ENCODE data around the gene MBP.

MBP gene

GRCh38 chr18:77114415-77115191 is 18.0 kb downstream of the MBP start:
- DNase-seq (ENCODE audit: low spot score): no peak

- no peak for DNase-seq (ENCODE audit: low spot score)
Measured at GRCh38 chr18:77114152-77114414, 18.5 kb downstream of the MBP start.

DNA sequence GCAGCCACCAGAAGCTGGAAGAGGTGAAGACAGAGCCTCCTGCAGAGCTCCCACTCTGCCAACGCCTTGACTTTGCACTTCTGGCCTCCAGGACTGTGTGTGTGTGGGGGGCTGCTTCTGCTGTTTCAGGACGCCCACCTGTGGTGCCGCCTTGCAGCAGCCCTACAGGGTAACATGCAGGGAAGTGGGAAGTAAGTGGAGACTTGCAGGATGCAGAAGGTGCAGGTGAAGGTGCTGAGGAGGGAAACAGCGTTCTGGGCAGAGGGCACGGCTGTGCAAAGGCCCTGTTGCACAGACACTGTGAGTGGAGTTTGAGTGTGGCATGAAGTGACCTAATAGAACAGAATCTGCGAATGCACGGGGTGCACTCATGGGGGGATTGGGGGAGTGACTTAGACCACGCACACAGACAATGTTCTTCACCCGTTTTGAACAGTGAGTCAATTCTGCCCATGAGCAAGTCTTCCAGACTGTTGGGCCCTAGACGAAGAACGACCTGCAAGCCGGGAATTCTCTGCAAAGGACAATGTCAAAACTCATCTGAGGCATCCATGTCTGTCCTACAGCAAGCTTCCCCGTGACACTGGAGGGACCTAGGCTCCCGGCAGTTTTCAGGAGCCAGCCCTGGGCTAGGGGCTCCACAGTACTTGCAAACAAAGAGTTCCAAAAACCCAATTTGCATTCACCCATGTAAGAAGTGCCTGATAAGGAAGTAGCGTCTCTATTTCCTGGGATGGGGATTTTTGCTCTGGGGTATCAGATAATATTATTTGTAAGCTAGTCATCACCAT is 19.0 kb downstream of the MBP start:
- DNase-seq (ENCODE audit: low spot score): no peak

GRCh38 chr18:77112747-77113092 is 19.9 kb downstream of the MBP start:
- no peak for DNase-seq (ENCODE audit: low spot score)

- DNase-seq (ENCODE audit: low spot score): no peak
Measured at GRCh38 chr18:77111951-77112746, 20.4 kb downstream of the MBP start.

GRCh38 chr18:77111449-77111848 is 21.1 kb downstream of the MBP start:
- no peak for DNase-seq (ENCODE audit: low spot score)

GRCh38 chr18:77110936-77111335 is 21.6 kb downstream of the MBP start:
- DNase-seq (ENCODE audit: low spot score): no peak

- DNase-seq (ENCODE audit: low spot score): no peak
Measured at GRCh38 chr18:77110400-77110799, 22.2 kb downstream of the MBP start.

DNA sequence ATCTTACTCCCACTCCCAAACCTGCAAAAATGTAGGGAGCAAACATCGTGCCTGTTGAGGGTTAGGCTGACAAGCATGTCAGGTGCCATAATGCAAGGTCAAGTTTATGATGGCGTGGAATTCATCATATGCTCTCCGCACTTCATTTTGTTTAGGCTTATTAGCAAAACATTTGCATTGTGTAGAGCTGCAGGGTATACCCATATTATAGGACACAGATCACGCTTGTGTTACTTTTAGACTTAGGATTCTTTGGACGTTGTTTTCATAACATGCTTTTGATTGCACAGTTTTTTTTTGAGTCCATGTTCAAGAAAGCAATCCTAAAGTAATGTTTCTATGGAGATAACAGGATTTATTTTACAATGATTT is 22.9 kb downstream of the MBP start:
- DNase-seq (ENCODE audit: low spot score): no peak

- no peak for DNase-seq (ENCODE audit: low spot score)
Measured at GRCh38 chr18:77108821-77109647, 23.5 kb downstream of the MBP start.

GRCh38 chr18:77108001-77108692 is 24.4 kb downstream of the MBP start:
- DNase-seq (ENCODE audit: low spot score): peak; percentile 16

- no peak for DNase-seq (ENCODE audit: low spot score)
Measured at GRCh38 chr18:77107292-77107691, 25.3 kb downstream of the MBP start.

DNA sequence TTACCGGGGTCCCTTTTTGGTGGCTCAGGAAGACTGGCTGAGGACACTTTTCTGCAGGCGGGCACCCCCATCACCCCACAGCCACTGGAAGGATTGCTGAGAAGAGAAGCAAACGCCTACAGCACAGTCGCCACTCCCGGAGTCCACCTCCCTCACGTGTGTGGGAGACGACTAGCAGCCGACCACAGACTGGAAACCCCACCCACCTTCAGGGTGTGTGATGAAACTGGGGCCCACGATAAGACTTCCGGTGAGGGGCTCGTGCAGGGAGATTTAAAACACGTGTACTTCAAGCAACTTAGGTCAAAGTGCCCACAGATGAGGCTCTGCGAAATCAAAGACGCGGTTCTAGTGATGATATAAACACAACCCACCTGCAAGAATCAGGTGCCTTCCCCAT is 26.3 kb downstream of the MBP start:
- no peak for DNase-seq (ENCODE audit: low spot score)

- no peak for DNase-seq (ENCODE audit: low spot score)
Measured at GRCh38 chr18:77105680-77106079, 26.9 kb downstream of the MBP start.

- no peak for DNase-seq (ENCODE audit: low spot score)
Measured at GRCh38 chr18:77105028-77105427, 27.6 kb downstream of the MBP start.

- no peak for DNase-seq (ENCODE audit: low spot score)
Measured at GRCh38 chr18:77103991-77104531, 28.5 kb downstream of the MBP start.

- DNase-seq (ENCODE audit: low spot score): no peak
Measured at GRCh38 chr18:77103187-77103850, 29.3 kb downstream of the MBP start.

DNA sequence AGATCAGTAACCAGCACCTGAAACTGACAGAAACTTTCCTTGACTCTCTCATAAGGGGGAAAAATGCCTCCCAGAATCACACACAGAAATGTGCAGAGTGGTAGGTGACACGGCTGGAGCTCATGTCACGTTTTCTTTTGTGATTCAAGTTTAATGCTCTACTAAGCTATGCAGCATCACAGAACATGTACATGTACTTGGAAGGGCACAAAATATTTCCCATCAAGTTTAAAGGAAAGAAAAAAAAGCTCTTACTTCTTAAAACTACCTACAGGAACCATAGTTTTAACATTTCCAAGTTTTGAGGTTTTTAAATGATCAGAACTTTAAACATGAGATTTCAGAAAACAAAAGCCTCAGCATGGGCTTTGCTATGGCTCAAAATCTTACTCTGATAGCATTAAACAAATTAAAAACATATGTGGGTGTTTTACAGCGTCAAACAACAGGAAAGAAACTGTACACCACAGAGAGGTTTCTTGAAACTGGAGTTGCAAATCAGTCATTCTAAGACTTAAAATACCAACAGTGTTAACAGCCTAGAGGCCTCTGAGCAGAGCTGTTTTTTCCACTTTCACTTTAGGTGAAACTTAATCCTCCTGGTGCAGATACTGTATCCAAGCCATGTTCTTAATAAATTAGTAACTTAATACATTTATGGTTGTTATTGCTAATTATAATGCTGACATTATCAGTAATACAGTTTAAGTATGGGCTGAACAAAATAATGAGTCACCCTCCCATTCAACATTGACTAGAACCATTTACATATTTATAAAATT is 30.1 kb downstream of the MBP start:
- DNase-seq (ENCODE audit: low spot score): peak; percentile 52

GRCh38 chr18:77101410-77102258 is 30.9 kb downstream of the MBP start:
- no peak for DNase-seq (ENCODE audit: low spot score)
